ENCODE measurements around the gene CDK14.

- TF ChIP-seq CTCF (IDR thresholded peaks at IDR 0.05; ENCODE audit: poor library complexity, severe bottlenecking) (no peak), POLR2AphosphoS5 (IDR thresholded peaks at IDR 0.05) (no peak), TAF1 (IDR thresholded peaks at IDR 0.05; ENCODE audit: low read depth) (no peak)
Observed at GRCh38 chr7:90920336-90920735, 324.2 kb downstream of the CDK14 start.
